Thymus (tissue), 11 donors: ENCODE measurements around the gene PLD5. TPM values are rescaled to one million over a fixed set of nuclear protein-coding genes. Genes with fewer than 3 reads are reported as not detected.
"Not testable (repeated sequence)": the region's sequence is repeated elsewhere in the genome, so short reads cannot be mapped to it uniquely, and the experiment has no call there.

Source experiments
- DNase-seq, 9 donors: peaks; one replicate each; pipeline ENCODE4 v3.0.0-alpha.2; 2013; ENCODE audit warnings: low spot score in 9 of 9, low read depth in 6 of 9, missing footprints in 1 of 9
- H3K27ac ChIP-seq, 2 donors: one replicate each; pipeline ENCODE4 v1.5.1; 2013; ENCODE audit warnings: control low read depth in 1 of 2, low read depth in 1 of 2, low read length in 1 of 2, mild to moderate bottlenecking in 1 of 2, moderate library complexity in 1 of 2
- H3K27me3 ChIP-seq, 2 donors: one replicate each; pipeline ENCODE4 v1.5.1; 2013; ENCODE audit warnings: low read length in 1 of 2; ENCODE audit not compliant: control insufficient read depth in 2 of 2, insufficient read depth in 1 of 2
- H3K36me3 ChIP-seq, 2 donors: one replicate each; pipeline ENCODE4 v1.5.1; 2013; ENCODE audit warnings: low read length in 1 of 2, mild to moderate bottlenecking in 1 of 2, moderate library complexity in 1 of 2; ENCODE audit not compliant: control insufficient read depth in 2 of 2, insufficient read depth in 2 of 2
- H3K4me1 ChIP-seq, 2 donors: one replicate each; pipeline ENCODE4 v1.5.1; 2013; ENCODE audit warnings: low read length in 2 of 2; ENCODE audit not compliant: control insufficient read depth in 2 of 2, insufficient read depth in 2 of 2
- H3K4me3 ChIP-seq, 2 donors: one replicate each; pipeline ENCODE4 v1.5.1; 2013; ENCODE audit warnings: low read length in 2 of 2, control low read depth in 1 of 2, mild to moderate bottlenecking in 1 of 2
- H3K9me3 ChIP-seq, 2 donors: one replicate each; pipeline ENCODE4 v1.5.1; 2013; ENCODE audit warnings: low read length in 1 of 2, mild to moderate bottlenecking in 1 of 2; ENCODE audit not compliant: control insufficient read depth in 2 of 2, insufficient read depth in 1 of 2
- WGBS: extraction: QIAGEN DNeasy Blood & Tissue Kit; methylation state at CpG from one replicate; pipeline ENCODE4 v1.1.7; 2013; 5-methylcytosine and 5-hydroxymethylcytosine counted together
- polyA plus RNA-seq: library from polyadenylated mRNA; stranded (reverse); fragments of 200-250 nt; gene quantifications from one replicate; pipeline ENCODE4 v1.2.3, GENCODE V29; 2013
- total RNA-seq: library from RNA; stranded (reverse); fragments of 120-200 nt; gene quantifications from one replicate; pipeline ENCODE4 v1.2.4, GENCODE V29; 2013
- donor health status: healthy.

The PLD5 gene
- total and polyA plus RNA-seq, 2 donors = 0.25 to 0.66 TPM

GRCh38 chr1:242219905-242220304, 304.6 kb downstream of the PLD5 start:
- peaks cover 0 to 3% of the 10 kb centered on the region in 2 donors for H3K9me3 ChIP-seq
- H3K4me3 ChIP-seq = no peak overlapping the region
- H3K36me3 ChIP-seq = no peaks in the 10 kb centered on the region
- no peak overlapping the region for H3K27ac ChIP-seq
- H3K27me3 ChIP-seq = no peaks in the 10 kb centered on the region
- 91% methylated on average over 12 of the region's 12 CpGs for WGBS
- H3K4me1 ChIP-seq = no peaks in the 10 kb centered on the region
- DNase-seq = no peak

- no peaks in the 10 kb centered on the region for H3K36me3 ChIP-seq
- no peaks in the 10 kb centered on the region for H3K4me1 ChIP-seq
- peaks cover 0 to 3% of the 10 kb centered on the region in 2 donors for H3K9me3 ChIP-seq
- no peaks in the 10 kb centered on the region for H3K27me3 ChIP-seq
- no peak for DNase-seq
- 95% methylated on average over 2 of the region's 2 CpGs for WGBS
- no peak overlapping the region for H3K27ac ChIP-seq
- H3K4me3 ChIP-seq = no peak overlapping the region
Measured at GRCh38 chr1:242219298-242219901, 305.1 kb downstream of the PLD5 start.

GRCh38 chr1:242216368-242216767, 308.1 kb downstream of the PLD5 start:
- WGBS = 90% methylated on average over 4 of the region's 4 CpGs
- no peaks in the 10 kb centered on the region for H3K36me3 ChIP-seq
- H3K4me1 ChIP-seq = no peaks in the 10 kb centered on the region
- H3K4me3 ChIP-seq = no peak overlapping the region
- peaks cover 0 to 3% of the 10 kb centered on the region in 2 donors for H3K9me3 ChIP-seq
- H3K27ac ChIP-seq = no peak overlapping the region
- DNase-seq = no peak
- H3K27me3 ChIP-seq = no peaks in the 10 kb centered on the region

- not testable (repeated sequence) for H3K27me3 ChIP-seq, H3K4me3 ChIP-seq, H3K4me1 ChIP-seq, H3K27ac ChIP-seq, H3K36me3 ChIP-seq, DNase-seq, H3K9me3 ChIP-seq
- whole genome bisulfite sequencing = 85% methylated on average over 3 of the region's 3 CpGs
Measured at GRCh38 chr1:242214455-242214854, 310.0 kb downstream of the PLD5 start.

- H3K4me1 ChIP-seq, DNase-seq, H3K9me3 ChIP-seq, H3K4me3 ChIP-seq, H3K36me3 ChIP-seq, H3K27ac ChIP-seq, H3K27me3 ChIP-seq: not testable (repeated sequence)
- 61% methylated on average over 4 of the region's 4 CpGs for WGBS
Measured at GRCh38 chr1:242212961-242213360, 311.5 kb downstream of the PLD5 start.

- DNase-seq = no peak
- WGBS = 55% methylated on average over 12 of the region's 12 CpGs
- H3K36me3 ChIP-seq = no peaks in the 10 kb centered on the region
- no peaks in the 10 kb centered on the region for H3K4me1 ChIP-seq
- peaks cover 0 to 3% of the 10 kb centered on the region in 2 donors for H3K9me3 ChIP-seq
- H3K27me3 ChIP-seq = no peaks in the 10 kb centered on the region
- no peak overlapping the region for H3K27ac ChIP-seq
- no peak overlapping the region for H3K4me3 ChIP-seq
Measured at GRCh38 chr1:242212401-242212800, 312.1 kb downstream of the PLD5 start.

GRCh38 chr1:242211254-242212022, 313.1 kb downstream of the PLD5 start:
- H3K36me3 ChIP-seq = no peaks in the 10 kb centered on the region
- H3K27me3 ChIP-seq = no peaks in the 10 kb centered on the region
- no peak for DNase-seq
- no peaks in the 10 kb centered on the region for H3K4me1 ChIP-seq
- H3K9me3 ChIP-seq = peaks cover 0 to 3% of the 10 kb centered on the region in 2 donors
- H3K27ac ChIP-seq = no peak overlapping the region
- 76% methylated on average over 11 of the region's 11 CpGs for WGBS
- H3K4me3 ChIP-seq = no peak overlapping the region

GRCh38 chr1:242210316-242210715, 314.2 kb downstream of the PLD5 start:
- not testable (repeated sequence) for H3K4me3 ChIP-seq, H3K9me3 ChIP-seq, H3K4me1 ChIP-seq, H3K36me3 ChIP-seq, H3K27ac ChIP-seq, DNase-seq, H3K27me3 ChIP-seq
- 76% methylated on average over 7 of the region's 7 CpGs for WGBS

GRCh38 chr1:242209063-242209462, 315.4 kb downstream of the PLD5 start:
- WGBS = 82% methylated on average over 11 of the region's 11 CpGs

More at GRCh38 chr1:242209063-242209462, 315.4 kb downstream of the PLD5 start:
- DNase-seq = no peak
- Histone ChIP-seq H3K9me3 (no peaks in the 10 kb centered on the region), H3K4me1 (no peaks in the 10 kb centered on the region), H3K27me3 (no peaks in the 10 kb centered on the region), H3K4me3 (no peak overlapping the region), H3K27ac (no peak overlapping the region), H3K36me3 (no peaks in the 10 kb centered on the region)
